Panc1 (cell line): ENCODE measurements around the gene ZDHHC7. TPM values are rescaled to one million over a fixed set of nuclear protein-coding genes. Genes with fewer than 3 reads are reported as not detected.

ENCODE experiments used
- ATAC-seq: fragments of 200-7000 bp; cut with Tn5 transposase; 2 replicates; pipeline ENCODE4 v1.9.1; 2020; ENCODE audit warnings: mild to moderate bottlenecking, moderate library complexity
- BruUV-seq: library from RNA; stranded (reverse); fragments of 400-500 nt; replicated peaks from 2 replicates; lab custom pipeline; 2021; lab: Mats Ljungman, UMichigan
- CTCF ChIA-PET: fragments of 300-600 bp; sonication (Branson Sonifier 250); formaldehyde crosslinking; loops from one replicate; lab custom pipeline; 2022; ENCODE audit warnings: antibody characterized with exemption; lab: Charles Lee
- POLR2A ChIA-PET: fragments of 300-600 bp; sonication (Branson Sonifier 250); formaldehyde crosslinking; loops from one replicate; lab custom pipeline; 2022; ENCODE audit warnings: antibody characterized with exemption; lab: Charles Lee
- DNase-seq: peaks from one replicate; pipeline ENCODE4 v3.0.0-alpha.2; 2010; ENCODE audit warnings: low read depth, low spot score
- H3K27ac ChIP-seq: 2 replicates; pipeline ENCODE4 v1.5.1; 2011; ENCODE audit warnings: mild to moderate bottlenecking, low read length, inconsistent platforms
- H3K27me3 ChIP-seq: fragments of 200-500 bp; sonication (Bioruptor generic); 2 replicates; pipeline ENCODE4 v1.6.0; 2014; ENCODE audit warnings: low read length, inconsistent platforms; ENCODE audit not compliant: control insufficient read depth, insufficient read depth
- H3K36me3 ChIP-seq: fragments of 200-500 bp; sonication (Bioruptor generic); 2 replicates; pipeline ENCODE4 v1.5.1; 2014; ENCODE audit warnings: inconsistent platforms, mild to moderate bottlenecking, low read length, moderate library complexity; ENCODE audit not compliant: control insufficient read depth, insufficient read depth
- H3K4me1 ChIP-seq: 2 replicates; pipeline ENCODE4 v1.5.1; 2011; ENCODE audit warnings: inconsistent platforms, mild to moderate bottlenecking, low read length, moderate library complexity; ENCODE audit not compliant: control insufficient read depth, insufficient read depth
- H3K4me3 ChIP-seq, 2 experiments: 2 replicates each; pipeline ENCODE4 v1.5.1; 2011 to 2012; ENCODE audit warnings: low read depth in 2 of 2, low read length in 2 of 2, mild to moderate bottlenecking in 2 of 2, inconsistent platforms in 1 of 2, moderate library complexity in 1 of 2
- H3K9me3 ChIP-seq: fragments of 200-500 bp; sonication (Bioruptor generic); 2 replicates; pipeline ENCODE4 v1.5.1; 2014; ENCODE audit warnings: low read depth, mild to moderate bottlenecking, inconsistent platforms, low read length, moderate library complexity; ENCODE audit not compliant: control insufficient read depth, insufficient read depth
- CTCF ChIP-seq: fragments of 450-650 bp; IDR thresholded peaks from 2 replicates; pipeline ENCODE4 v1.5.1; 2017; ENCODE audit warnings: mild to moderate bottlenecking
- POLR2AphosphoS5 ChIP-seq: IDR thresholded peaks from 2 replicates; pipeline ENCODE4 v1.6.1; 2012; ENCODE audit warnings: mild to moderate bottlenecking, low read depth, low read length, moderate library complexity
- REST ChIP-seq, 2 experiments: IDR thresholded peaks; 2 replicates each; pipeline ENCODE4 v1.6.1; 2011 to 2012; ENCODE audit warnings: low read depth in 2 of 2, control low read depth in 1 of 2, low read length in 1 of 2, mild to moderate bottlenecking in 1 of 2, moderate library complexity in 1 of 2; ENCODE audit not compliant: insufficient read depth in 1 of 2
- SIN3A ChIP-seq: IDR thresholded peaks from 2 replicates; pipeline ENCODE4 v1.6.1; 2012; ENCODE audit warnings: low read depth, mild to moderate bottlenecking, low read length, moderate library complexity, borderline replicate concordance; ENCODE audit not compliant: insufficient read depth
- TCF7L2 ChIP-seq: IDR thresholded peaks from 2 replicates; pipeline ENCODE4 v1.6.1; 2011; ENCODE audit warnings: mild to moderate bottlenecking, low read depth, low read length, inconsistent platforms
- in situ Hi-C: cut with HindIII; loops from 2 replicates; pipeline ENCODE4 v1.10.0; 2016; ENCODE audit warnings: low sequenced_read_pairs, low pct_unique_long_range_greater_than_20kb
- intact Hi-C: fragments of 100-400 bp; cut with micrococcal nuclease; formaldehyde crosslinking; loops from one replicate; pipeline ENCODE4 v1.10.0; 2022; ENCODE audit not compliant: unreplicated experiment
- total RNA-seq: library from RNA; stranded (reverse); gene quantifications from one replicate; pipeline ENCODE4 v1.2.1, GENCODE V29; 2021; ENCODE audit not compliant: unreplicated experiment

Gene ZDHHC7
- total RNA-seq, 1 experiment from 2014 or later: 71.5 TPM

- POLR2A ChIA-PET: no interaction called here
Observed at GRCh38 chr16:85010446-85010930, 847 bp downstream of the ZDHHC7 start.

GRCh38 chr16:85008271-85008670 is 3.1 kb downstream of the ZDHHC7 start:
- CTCF ChIA-PET: interaction anchor here (0.7 kb wide), 1 partner anchor 37 kb away, joined by 9 read pairs; no protein-coding TSS in a partner anchor
- ATAC-seq (no peak), DNase-seq (no peak)
- H3K9me3 ChIP-seq: no peaks in the 10 kb centered on the region
- TF ChIP-seq CTCF (no peak), REST (IDR thresholded peaks at IDR 0.05; ENCODE audit: insufficient read depth in 1 of 2, low read depth in 2 of 2, low read length in 1 of 2) (no peak), POLR2AphosphoS5 (no peak), SIN3A (no peak), TCF7L2 (no peak)
- POLR2A ChIA-PET: no interaction called here
- peak overlapping the region; percentile 72 for H3K27ac ChIP-seq
- H3K27me3 ChIP-seq: no peaks in the 10 kb centered on the region
- in situ Hi-C loops (no loop called here), intact Hi-C loops (no loop called here)
- H3K36me3 ChIP-seq: peaks cover 10% of the 10 kb centered on the region; the same call in 1 of the 2 replicates
- no peak overlapping the region for H3K4me3 ChIP-seq
- no TSS peak for BruUV-seq
- H3K4me1 ChIP-seq: peaks cover 53% of the 10 kb centered on the region

More at GRCh38 chr16:85010446-85010930, 847 bp downstream of the ZDHHC7 start:
- peak overlapping the region; percentile 96 for H3K27ac ChIP-seq
- DNase-seq (no peak), ATAC-seq (no peak)
- peaks cover 10% of the 10 kb centered on the region; the same call in 1 of the 2 replicates for H3K36me3 ChIP-seq
- H3K4me1 ChIP-seq: peaks cover 34% of the 10 kb centered on the region
- BruUV-seq: no TSS peak
- TF ChIP-seq POLR2AphosphoS5 (no peak), CTCF (no peak), REST (IDR thresholded peaks at IDR 0.05; ENCODE audit: insufficient read depth in 1 of 2, low read depth in 2 of 2, low read length in 1 of 2) (no peak), SIN3A (no peak), TCF7L2 (no peak)
- H3K4me3 ChIP-seq: peak overlapping the region; percentile 88 to 94
- in situ Hi-C loops: no loop called here
- H3K9me3 ChIP-seq: no peaks in the 10 kb centered on the region
- intact Hi-C loops: no loop called here
- CTCF ChIA-PET: no interaction called here
- no peaks in the 10 kb centered on the region for H3K27me3 ChIP-seq
